ENCODE measurements around the gene AFAP1.

GRCh38 chr4:7945709-7946380 lies 6.2 kb upstream of the AFAP1 start:
- TF ChIP-seq GATA3 (IDR thresholded peaks at IDR 0.05; ENCODE audit: low read depth, low read length): no peak
- no peak for TF ChIP-seq GATA2 (IDR thresholded peaks at IDR 0.05; ENCODE audit: low read depth, low read length)

All from SH-SY5Y (cell line).